Cardiac atrium fibroblast (primary cell): Measurements from ENCODE around the gene UGT2B17. TPM values are rescaled to one million over a fixed set of nuclear protein-coding genes. Genes with fewer than 3 reads are reported as not detected.

Experiments
- total RNA-seq: library from RNA; depleted of rRNA; stranded (reverse); fragments of >200 nt; gene quantifications from 2 replicates; pipeline ENCODE4 v1.2.3, GENCODE V29; 2015

Gene UGT2B17
- not detected in 2 replicates for total RNA-seq

DNA sequence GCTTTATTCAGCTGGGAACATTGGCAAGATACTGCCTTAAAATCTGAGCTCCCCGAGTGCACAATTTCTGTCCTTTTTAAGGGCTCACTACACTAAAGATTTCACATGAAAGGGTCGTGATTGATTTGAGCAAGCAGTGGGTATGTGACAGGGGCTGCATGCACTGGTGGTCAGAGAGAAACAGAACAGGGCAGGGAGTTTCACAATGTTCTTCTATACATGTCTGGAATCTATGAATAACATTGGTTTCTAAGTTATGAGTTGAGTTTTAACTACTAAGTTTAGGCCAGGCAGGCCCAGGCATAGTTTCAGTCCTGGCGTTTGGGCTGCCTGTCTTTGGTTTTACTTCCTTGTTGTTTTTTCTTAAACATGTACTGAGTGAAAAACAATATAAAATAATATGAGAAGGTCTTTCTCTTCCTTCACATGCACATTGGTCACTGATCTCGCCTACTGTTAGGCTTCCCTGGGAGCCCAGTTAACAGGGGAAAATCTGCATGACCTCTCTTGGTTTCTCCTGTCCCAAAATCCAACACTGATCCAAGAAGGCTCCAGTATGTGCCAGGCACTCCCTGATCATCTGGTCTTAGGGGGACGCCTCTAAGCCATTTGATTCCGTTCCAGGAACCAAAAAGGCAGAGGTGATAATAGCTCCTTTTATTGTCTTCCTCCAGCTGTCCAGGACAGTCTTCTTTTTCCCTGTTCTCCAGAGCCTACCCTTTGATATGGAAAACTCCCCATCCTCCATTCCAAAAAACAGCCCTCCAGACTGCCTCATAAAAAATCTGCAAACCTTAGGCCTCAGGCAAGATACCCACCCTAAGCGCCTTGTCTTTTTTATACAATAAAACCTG, at the start of gene UGT2B17:
UGT2B17 (minus strand) TSS at position 51 of the 854 bp plus-strand sequence. CDS start 7,838 bp downstream, outside the sequence.

Other genes with a start within 250 kb of the UGT2B17 start
- gene YTHDC1, start 226.2 kb downstream of the UGT2B17 start, total RNA-seq, result 21.4 and 47.7 TPM in 2 replicates
- gene TMPRSS11E, start 128.9 kb downstream of the UGT2B17 start, total RNA-seq, result not detected in 2 replicates
- gene UGT2B15, start 94.3 kb upstream of the UGT2B17 start, total RNA-seq, result not detected in 2 replicates
- not detected in 2 replicates for gene UGT2B10, start 239.7 kb upstream of the UGT2B17 start, total RNA-seq